HCT116 (cell line): ENCODE results near the gene COPA. TPM values are rescaled to one million over a fixed set of nuclear protein-coding genes. Genes with fewer than 3 reads are reported as not detected.

ENCODE experiments used
- ATAC-seq: fragments of 200-7000 bp; cut with Tn5 transposase; 2 replicates; pipeline ENCODE4 v1.9.1; 2020; ENCODE audit warnings: mild to moderate bottlenecking, moderate library complexity
- BruUV-seq: library from RNA; stranded (reverse); fragments of 400-500 nt; replicated peaks from 2 replicates; lab custom pipeline; 2021; lab: Mats Ljungman, UMichigan
- CTCF ChIA-PET: fragments of 300-600 bp; sonication (Branson Sonifier 250); formaldehyde crosslinking; loops from one replicate; lab custom pipeline; 2021; ENCODE audit warnings: antibody characterized with exemption; lab: Charles Lee
- POLR2A ChIA-PET: fragments of 300-600, 350-600 bp; sonication (Branson Sonifier 250); formaldehyde crosslinking; loops from one replicate; lab custom pipeline; 2021; ENCODE audit warnings: antibody characterized with exemption; lab: Charles Lee
- RAD21 ChIA-PET, 2 experiments: fragments of 300-600 bp; sonication (Branson Sonifier 250); formaldehyde crosslinking; loops; one replicate each; lab custom pipeline; 2023; ENCODE audit warnings: low total read pairs in 2 of 2; ENCODE audit not compliant: uncharacterized antibody in 2 of 2, unreplicated experiment in 2 of 2, low non-redundant PET in 1 of 2; lab: Charles Lee
- DNase-seq: peaks from one replicate; pipeline ENCODE4 v3.0.0-alpha.2; 2010; ENCODE audit warnings: low read depth, low spot score
- H2AFZ ChIP-seq: fragments of 200-600 bp; shearing (Covaris generic), sonication (generic); 2 replicates; pipeline ENCODE4 v1.6.1; 2017; ENCODE audit warnings: low read depth, mixed run types, mixed read lengths, antibody characterized with exemption, low read length; ENCODE audit not compliant: poor library complexity, severe bottlenecking
- H3K27ac ChIP-seq: 2 replicates; pipeline ENCODE4 v1.5.1; 2012; ENCODE audit warnings: low read depth, low read length
- H3K27me3 ChIP-seq: fragments of 200-600 bp; sonication (generic); 2 replicates; pipeline ENCODE4 v1.6.1; 2016; ENCODE audit warnings: mixed run types, low read length, mixed read lengths; ENCODE audit not compliant: insufficient read depth
- H3K36me3 ChIP-seq, 2 experiments: fragments of 200-500 bp in 1 of 2; fragments of 200-600 bp in 1 of 2; sonication (Bioruptor generic) in 1 of 2; sonication (generic) in 1 of 2; 2 replicates each; pipeline versions ENCODE4 v1.5.1 to v1.6.1; 2014 to 2016; ENCODE audit warnings: low read length in 2 of 2, inconsistent platforms in 1 of 2, mixed read lengths in 1 of 2, mixed run types in 1 of 2; ENCODE audit not compliant: insufficient read depth in 2 of 2, control insufficient read depth in 1 of 2
- H3K4me1 ChIP-seq, 2 experiments: fragments of 200-600 bp in 1 of 2; sonication (generic) in 1 of 2; 2 replicates each; pipeline versions ENCODE4 v1.5.1 to v1.6.1; 2012 to 2017; ENCODE audit warnings: low read length in 2 of 2, inconsistent platforms in 1 of 2, mild to moderate bottlenecking in 1 of 2, mixed read lengths in 1 of 2, mixed run types in 1 of 2, moderate library complexity in 1 of 2; ENCODE audit not compliant: insufficient read depth in 2 of 2, control insufficient read depth in 1 of 2
- H3K4me2 ChIP-seq: fragments of 200-600 bp; sonication (generic); 2 replicates; pipeline ENCODE4 v1.6.1; 2017; ENCODE audit warnings: mixed run types, low read length, mixed read lengths
- H3K4me3 ChIP-seq, 2 experiments: fragments of 200-600 bp in 1 of 2; sonication (generic) in 1 of 2; replicated peaks in 1 of 2; 2 replicates each; pipeline ENCODE4 v1.5.1; 2011 to 2016; ENCODE audit warnings: low read length in 2 of 2, control low read depth in 1 of 2, low read depth in 1 of 2, mild to moderate bottlenecking in 1 of 2, mixed read lengths in 1 of 2, mixed run types in 1 of 2
- H3K79me2 ChIP-seq: fragments of 200-600 bp; sonication (generic); 2 replicates; pipeline ENCODE4 v1.6.1; 2017; ENCODE audit warnings: mild to moderate bottlenecking, mixed run types, low read length, moderate library complexity, mixed read lengths; ENCODE audit not compliant: insufficient read depth
- H3K9ac ChIP-seq: fragments of 200-600 bp; sonication (generic); 2 replicates; pipeline ENCODE4 v1.6.1; 2016; ENCODE audit warnings: low read length, mixed read lengths
- H3K9me2 ChIP-seq: fragments of 200-600 bp; sonication (generic), shearing (Covaris generic); 2 replicates; pipeline ENCODE4 v1.6.1; 2017; ENCODE audit warnings: mixed run types, mild to moderate bottlenecking, moderate library complexity; ENCODE audit not compliant: insufficient read depth
- H3K9me3 ChIP-seq, 2 experiments: fragments of 200-500 bp in 1 of 2; fragments of 200-600 bp in 1 of 2; sonication (Bioruptor generic) in 1 of 2; sonication (generic) in 1 of 2; 2 replicates each; pipeline ENCODE4 v1.6.1; 2014 to 2017; ENCODE audit warnings: low read length in 2 of 2, mixed read lengths in 2 of 2, inconsistent platforms in 1 of 2, low read depth in 1 of 2, mild to moderate bottlenecking in 1 of 2, mixed run types in 1 of 2, moderate library complexity in 1 of 2; ENCODE audit not compliant: control insufficient read depth in 1 of 2, insufficient read depth in 1 of 2
- H4K20me1 ChIP-seq: fragments of 200-600 bp; sonication (generic), shearing (Covaris generic); 2 replicates; pipeline ENCODE4 v1.6.1; 2017; ENCODE audit warnings: mixed run types, mild to moderate bottlenecking, moderate library complexity; ENCODE audit not compliant: insufficient read depth
- ATF3 ChIP-seq: IDR thresholded peaks from 2 replicates; pipeline ENCODE4 v1.6.1; 2012
- CBX3 ChIP-seq: IDR thresholded peaks from 2 replicates; pipeline ENCODE4 v1.6.1; 2012; ENCODE audit warnings: low read depth
- CTCF ChIP-seq, 3 experiments: fragments of 200-600 bp in 1 of 3; sonication (generic) in 1 of 3; IDR thresholded peaks in 2 of 3; conservative IDR thresholded peaks in 1 of 3; 2 replicates each; pipeline ENCODE4 v1.5.1; 2012 to 2017; ENCODE audit warnings: low read depth in 2 of 3, low read length in 2 of 3, antibody characterized with exemption in 1 of 3, borderline replicate concordance in 1 of 3, control low read depth in 1 of 3, mild to moderate bottlenecking in 1 of 3, mixed read lengths in 1 of 3, mixed run types in 1 of 3, moderate library complexity in 1 of 3; ENCODE audit not compliant: insufficient read depth in 1 of 3
- ELF1 ChIP-seq: IDR thresholded peaks from 2 replicates; pipeline ENCODE4 v1.6.1; 2012; ENCODE audit warnings: low read depth, borderline replicate concordance
- FOSL1 ChIP-seq: IDR thresholded peaks from 2 replicates; pipeline ENCODE4 v1.6.1; 2012; ENCODE audit warnings: low read depth
- POLR2AphosphoS5 ChIP-seq: IDR thresholded peaks from 2 replicates; pipeline ENCODE4 v1.6.1; 2011; ENCODE audit warnings: mild to moderate bottlenecking, low read depth, low read length, moderate library complexity
- RAD21 ChIP-seq: IDR thresholded peaks from 2 replicates; pipeline ENCODE4 v1.6.1; 2012; ENCODE audit warnings: low read depth, mild to moderate bottlenecking
- YY1 ChIP-seq: IDR thresholded peaks from 2 replicates; pipeline ENCODE4 v1.6.1; 2011; ENCODE audit warnings: low read length, low read depth, moderate library complexity, mild to moderate bottlenecking; ENCODE audit not compliant: insufficient replicate concordance; ENCODE audit errors: extremely low read depth
- ZBTB33 ChIP-seq: IDR thresholded peaks from 2 replicates; pipeline ENCODE4 v1.6.1; 2011; ENCODE audit warnings: mild to moderate bottlenecking, low read length, moderate library complexity; ENCODE audit not compliant: insufficient replicate concordance; ENCODE audit errors: extremely low read depth
- ZFX ChIP-seq: fragments of 450-650 bp; IDR thresholded peaks from 2 replicates; pipeline ENCODE4 v1.6.1; 2017
- ZNF274 ChIP-seq: fragments of 200-500 bp; sonication (Bioruptor generic); IDR thresholded peaks from 2 replicates; pipeline ENCODE4 v1.6.1; 2014; ENCODE audit warnings: mild to moderate bottlenecking, low read depth, low read length, inconsistent platforms
- intact Hi-C: fragments of 100-400 bp; cut with micrococcal nuclease; formaldehyde crosslinking; loops from 2 replicates; pipeline ENCODE4 v1.10.0; 2022
- total RNA-seq: library from RNA; stranded (reverse); gene quantifications from one replicate; pipeline ENCODE4 v1.2.1, GENCODE V29; 2021; ENCODE audit not compliant: unreplicated experiment

Gene COPA
- total RNA-seq, 1 experiment from 2014 or later = 132 TPM

- POLR2A ChIA-PET = no interaction called here
- no peak for ATAC-seq
Observed at GRCh38 chr1:160328184-160328583, 14.9 kb downstream of the COPA start.

More at GRCh38 chr1:160328184-160328583, 14.9 kb downstream of the COPA start:
- H3K79me2 ChIP-seq = peaks cover 9% of the 10 kb centered on the region; the same call in 1 of the 2 replicates
- DNase-seq = no peak
- no peaks in the 10 kb centered on the region for H3K9me3 ChIP-seq
- no peaks in the 10 kb centered on the region for H3K27me3 ChIP-seq
- H3K9ac ChIP-seq = no peak overlapping the region
- no peak overlapping the region for H3K27ac ChIP-seq
- no peak overlapping the region for H2AFZ ChIP-seq
- no peak overlapping the region for H3K4me2 ChIP-seq
- CTCF ChIA-PET = no interaction called here
- H3K4me3 ChIP-seq = no peak overlapping the region
- no TSS peak for BruUV-seq
- no peaks in the 10 kb centered on the region for H4K20me1 ChIP-seq
- intact Hi-C loops = no loop called here
- H3K4me1 ChIP-seq = no peaks in the 10 kb centered on the region
- TF ChIP-seq POLR2AphosphoS5 (no peak), CBX3 (no peak), ZFX (no peak), ELF1 (no peak), FOSL1 (no peak), CTCF (IDR thresholded peaks at IDR 0.05 in 2 of 3, conservative IDR thresholded peaks at IDR 0.05 in 1 of 3; ENCODE audit: borderline replicate concordance in 1 of 3, insufficient read depth in 1 of 3, low read depth in 2 of 3, low read length in 2 of 3) (no peak), ZNF274 (no peak), ZBTB33 (no peak), YY1 (no peak), RAD21 (no peak), ATF3 (no peak)
- TF ChIP-seq, all 23 proteins: peak for 0
- Histone ChIP-seq H3K9me2 (no peaks in the 10 kb centered on the region), H3K36me3 (peaks cover 48 to 58% of the 10 kb centered on the region in 2 experiments)
- RAD21 ChIA-PET = no interaction called here
